MG63 (cell line): ENCODE data around the gene ANLN. TPM values are rescaled to one million over a fixed set of nuclear protein-coding genes. Genes with fewer than 3 reads are reported as not detected.

Source experiments
- DNase-seq: peaks from one replicate; pipeline ENCODE4 v3.0.0-alpha.2; 2020
- H3K27me3 ChIP-seq: fragments of 250-450 bp; sonication (Bioruptor Pico); 2 replicates; pipeline ENCODE4 v1.5.1; 2020; ENCODE audit warnings: mild to moderate bottlenecking, moderate library complexity
- H3K36me3 ChIP-seq: fragments of 250-450 bp; sonication (Bioruptor Pico); 2 replicates; pipeline ENCODE4 v1.5.1; 2020; ENCODE audit warnings: mild to moderate bottlenecking, moderate library complexity
- H3K4me3 ChIP-seq: fragments of 250-450 bp; sonication (Bioruptor Pico); 2 replicates; pipeline ENCODE4 v1.5.1; 2020; ENCODE audit warnings: mild to moderate bottlenecking, moderate library complexity
- H3K9me3 ChIP-seq: fragments of 250-450 bp; sonication (Bioruptor Pico); 2 replicates; pipeline ENCODE4 v1.5.1; 2020; ENCODE audit warnings: mild to moderate bottlenecking, moderate library complexity
- total RNA-seq: library from RNA; depleted of rRNA; stranded (reverse); fragments of >200 nt; shearing (Covaris generic); gene quantifications from 2 replicates; pipeline ENCODE4 v1.2.3, GENCODE V29; 2014; ENCODE audit warnings: low replicate concordance

The ANLN gene
- total RNA-seq, 1 experiment from 2014 or later: 108 TPM

GRCh38 chr7:36400036-36400435 lies 10.4 kb downstream of the ANLN start:
- Histone ChIP-seq H3K4me3 (no peak overlapping the region), H3K9me3 (no peaks in the 10 kb centered on the region; the same call in 1 of the 2 replicates), H3K36me3 (peaks cover 88% of the 10 kb centered on the region), H3K27me3 (no peaks in the 10 kb centered on the region)
- DNase-seq: no peak

DNA sequence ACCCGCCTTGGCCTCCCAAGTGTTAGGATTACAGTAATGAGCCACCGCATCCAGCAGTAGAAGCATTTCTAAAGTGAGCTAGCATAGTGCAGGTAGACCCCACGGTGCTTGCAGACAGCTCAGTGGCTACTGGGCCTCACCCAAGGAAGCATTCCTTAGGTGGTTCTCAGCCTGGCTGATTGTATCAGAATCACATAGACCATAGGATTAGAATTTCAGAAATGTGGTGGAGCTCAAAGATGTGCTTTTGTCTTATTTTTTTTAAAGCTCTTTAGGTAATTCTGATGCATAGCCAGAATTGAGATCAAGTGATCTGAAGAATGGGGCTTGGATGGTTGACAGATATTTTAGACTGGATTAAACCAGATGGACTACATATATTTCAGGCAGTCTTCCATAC lies 10.9 kb downstream of the ANLN start:
- H3K36me3 ChIP-seq: peaks cover 88% of the 10 kb centered on the region
- H3K4me3 ChIP-seq: no peak overlapping the region
- H3K9me3 ChIP-seq: no peaks in the 10 kb centered on the region
- no peaks in the 10 kb centered on the region for H3K27me3 ChIP-seq
- no peak for DNase-seq

DNA sequence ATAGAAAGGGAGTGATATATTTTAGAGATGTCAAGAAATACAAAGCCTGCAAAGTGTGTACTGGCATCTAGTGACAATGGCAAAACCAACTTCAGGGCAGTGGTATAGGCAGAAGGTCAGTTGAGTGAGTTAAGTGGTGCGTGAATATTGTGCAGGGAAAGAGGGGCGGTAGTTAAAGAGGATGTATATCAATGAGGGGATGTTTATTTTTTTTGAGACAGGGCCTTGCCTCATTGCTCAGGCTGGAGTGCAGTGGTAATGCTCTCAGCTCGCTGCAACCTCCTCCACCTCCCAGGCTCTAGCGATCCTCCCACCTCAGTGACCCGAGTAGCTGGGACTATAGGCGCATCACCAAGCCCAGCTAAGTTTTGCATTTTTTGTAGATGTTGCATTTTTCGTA lies 13.8 kb downstream of the ANLN start:
- no peaks in the 10 kb centered on the region for H3K9me3 ChIP-seq
- peaks cover 88% of the 10 kb centered on the region for H3K36me3 ChIP-seq
- no peaks in the 10 kb centered on the region for H3K27me3 ChIP-seq
- DNase-seq: no peak
- no peak overlapping the region for H3K4me3 ChIP-seq

GRCh38 chr7:36404639-36405408 lies 15.2 kb downstream of the ANLN start:
- no peak overlapping the region for H3K4me3 ChIP-seq
- peaks cover 88% of the 10 kb centered on the region for H3K36me3 ChIP-seq
- H3K27me3 ChIP-seq: no peaks in the 10 kb centered on the region
- H3K9me3 ChIP-seq: no peaks in the 10 kb centered on the region
- no peak for DNase-seq

DNA sequence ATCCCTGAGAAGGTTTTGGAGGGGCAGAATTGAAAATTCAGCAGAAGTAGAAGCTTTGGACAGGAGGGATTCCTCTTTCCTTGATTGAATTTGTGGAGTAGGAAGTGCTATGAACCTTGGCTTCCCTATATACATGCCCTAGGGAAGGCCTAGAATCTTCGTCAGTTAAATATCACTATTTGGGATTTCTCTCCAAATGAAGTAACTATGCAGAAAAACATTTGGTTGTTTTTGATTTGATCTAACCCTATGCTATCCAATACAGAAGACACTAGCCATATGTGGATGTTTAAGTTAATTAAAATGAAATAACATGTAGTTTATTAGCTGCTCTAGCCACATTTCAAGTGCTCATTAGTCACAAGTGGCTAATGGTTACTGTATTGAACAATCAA lies 15.7 kb downstream of the ANLN start:
- Histone ChIP-seq H3K9me3 (no peaks in the 10 kb centered on the region), H3K4me3 (no peak overlapping the region), H3K36me3 (peaks cover 86% of the 10 kb centered on the region), H3K27me3 (no peaks in the 10 kb centered on the region)
- DNase-seq: no peak

GRCh38 chr7:36406156-36406555 lies 16.5 kb downstream of the ANLN start:
- H3K4me3 ChIP-seq: no peak overlapping the region
- peaks cover 87% of the 10 kb centered on the region for H3K36me3 ChIP-seq
- H3K9me3 ChIP-seq: no peaks in the 10 kb centered on the region
- DNase-seq: no peak
- no peaks in the 10 kb centered on the region for H3K27me3 ChIP-seq

DNA sequence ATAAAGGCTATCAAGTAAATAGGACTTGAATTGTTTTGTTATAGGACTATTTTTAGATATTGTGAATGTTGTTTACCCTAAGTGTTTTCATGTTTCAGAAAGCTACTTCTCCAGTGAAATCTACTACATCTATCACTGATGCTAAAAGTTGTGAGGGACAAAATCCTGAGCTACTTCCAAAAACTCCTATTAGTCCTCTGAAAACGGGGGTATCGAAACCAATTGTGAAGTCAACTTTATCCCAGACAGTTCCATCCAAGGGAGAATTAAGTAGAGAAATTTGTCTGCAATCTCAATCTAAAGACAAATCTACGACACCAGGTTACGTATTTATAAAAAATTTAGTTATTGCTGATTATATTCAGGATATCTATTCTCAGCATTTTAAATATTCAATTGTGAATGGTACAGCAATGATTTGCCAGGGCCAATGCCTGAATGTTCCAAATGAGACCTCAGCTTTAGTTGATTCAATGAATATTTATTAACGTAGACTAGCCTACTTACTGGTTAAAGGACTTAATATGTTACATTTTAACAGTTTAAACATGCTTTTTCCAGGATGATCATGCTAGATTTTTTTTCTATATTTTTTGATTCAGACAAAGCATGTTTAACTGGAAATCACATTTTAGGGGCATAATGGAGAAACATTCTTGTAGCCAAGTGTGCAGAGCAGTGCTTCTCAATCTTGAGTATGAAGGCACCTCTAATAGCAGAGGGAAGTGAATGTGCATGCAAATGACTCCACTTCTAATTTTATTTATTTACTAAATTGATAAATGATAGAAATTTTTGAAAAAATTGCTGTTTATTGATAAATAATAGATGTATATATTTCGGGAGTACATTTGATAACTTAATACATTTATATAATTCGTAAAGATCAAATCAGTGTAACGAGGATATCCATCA lies 18.2 kb downstream of the ANLN start:
- H3K36me3 ChIP-seq: peaks cover 94% of the 10 kb centered on the region
- no peak overlapping the region for H3K4me3 ChIP-seq
- no peaks in the 10 kb centered on the region for H3K27me3 ChIP-seq
- DNase-seq: no peak
- no peaks in the 10 kb centered on the region for H3K9me3 ChIP-seq

GRCh38 chr7:36408589-36408988 lies 18.9 kb downstream of the ANLN start:
- no peaks in the 10 kb centered on the region for H3K9me3 ChIP-seq
- no peak overlapping the region for H3K4me3 ChIP-seq
- H3K36me3 ChIP-seq: peaks cover 95% of the 10 kb centered on the region
- H3K27me3 ChIP-seq: no peaks in the 10 kb centered on the region
- DNase-seq: no peak

DNA sequence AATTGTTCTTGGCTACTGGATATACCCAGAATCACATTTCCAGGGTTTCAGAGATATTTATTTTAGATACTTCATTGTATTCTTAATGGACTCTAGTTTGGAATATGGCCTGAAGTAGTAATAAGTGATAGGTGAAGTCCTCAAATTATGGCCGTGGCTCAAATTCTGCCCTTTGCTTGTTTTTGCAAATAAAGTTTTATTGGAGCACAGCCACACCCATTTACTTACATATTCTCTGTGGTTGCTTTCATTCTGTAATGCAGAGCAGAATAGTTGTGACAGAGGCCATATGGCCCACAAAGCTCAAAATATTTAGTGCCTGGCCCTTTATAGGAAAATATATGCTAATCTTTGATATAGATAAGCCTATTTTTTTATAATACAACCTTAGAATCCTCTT lies 19.5 kb downstream of the ANLN start:
- peaks cover 95% of the 10 kb centered on the region for H3K36me3 ChIP-seq
- no peak for DNase-seq
- no peaks in the 10 kb centered on the region for H3K27me3 ChIP-seq
- no peaks in the 10 kb centered on the region for H3K9me3 ChIP-seq
- no peak overlapping the region for H3K4me3 ChIP-seq

GRCh38 chr7:36415144-36415543 lies 25.5 kb downstream of the ANLN start:
- Histone ChIP-seq H3K4me3 (no peak overlapping the region), H3K9me3 (no peaks in the 10 kb centered on the region), H3K27me3 (no peaks in the 10 kb centered on the region), H3K36me3 (peaks cover 90% of the 10 kb centered on the region)
- no peak for DNase-seq

GRCh38 chr7:36416251-36416650 lies 26.6 kb downstream of the ANLN start:
- DNase-seq: no peak
- Histone ChIP-seq H3K9me3 (no peaks in the 10 kb centered on the region), H3K27me3 (no peaks in the 10 kb centered on the region), H3K36me3 (peaks cover 91% of the 10 kb centered on the region), H3K4me3 (no peak overlapping the region)

GRCh38 chr7:36420307-36420706 lies 30.6 kb downstream of the ANLN start:
- Histone ChIP-seq H3K36me3 (peaks cover 93% of the 10 kb centered on the region), H3K9me3 (no peaks in the 10 kb centered on the region)

DNA sequence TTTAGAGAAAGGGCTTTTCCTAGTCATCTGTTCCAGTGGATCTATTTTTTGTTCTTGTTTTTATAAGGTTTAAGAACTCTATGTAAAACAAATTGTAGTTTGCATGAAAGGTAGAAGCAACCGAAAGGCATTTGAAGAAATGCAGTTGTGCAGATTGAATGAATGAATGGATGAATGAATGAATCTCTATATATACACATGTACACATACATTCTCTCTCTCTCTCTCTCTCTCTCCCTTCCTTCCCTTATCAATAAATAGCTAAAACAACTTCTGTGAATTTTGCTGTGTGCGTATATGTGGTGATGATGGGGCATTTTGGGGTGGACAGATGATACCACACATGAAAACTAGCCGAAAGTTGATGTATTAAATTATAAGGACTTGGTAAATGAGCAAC lies 32.4 kb downstream of the ANLN start:
- H3K27me3 ChIP-seq: no peaks in the 10 kb centered on the region
- H3K9me3 ChIP-seq: no peaks in the 10 kb centered on the region
- H3K4me3 ChIP-seq: no peak overlapping the region
- no peak for DNase-seq
- H3K36me3 ChIP-seq: peaks cover 95% of the 10 kb centered on the region

More at GRCh38 chr7:36420307-36420706, 30.6 kb downstream of the ANLN start:
- DNase-seq: no peak
- Histone ChIP-seq H3K4me3 (no peak overlapping the region), H3K27me3 (no peaks in the 10 kb centered on the region)

GRCh38 chr7:36423633-36424032 lies 34.0 kb downstream of the ANLN start:
- Histone ChIP-seq H3K36me3 (peaks cover 100% of the 10 kb centered on the region), H3K9me3 (no peaks in the 10 kb centered on the region), H3K27me3 (no peaks in the 10 kb centered on the region), H3K4me3 (no peak overlapping the region)
- DNase-seq: no peak

DNA sequence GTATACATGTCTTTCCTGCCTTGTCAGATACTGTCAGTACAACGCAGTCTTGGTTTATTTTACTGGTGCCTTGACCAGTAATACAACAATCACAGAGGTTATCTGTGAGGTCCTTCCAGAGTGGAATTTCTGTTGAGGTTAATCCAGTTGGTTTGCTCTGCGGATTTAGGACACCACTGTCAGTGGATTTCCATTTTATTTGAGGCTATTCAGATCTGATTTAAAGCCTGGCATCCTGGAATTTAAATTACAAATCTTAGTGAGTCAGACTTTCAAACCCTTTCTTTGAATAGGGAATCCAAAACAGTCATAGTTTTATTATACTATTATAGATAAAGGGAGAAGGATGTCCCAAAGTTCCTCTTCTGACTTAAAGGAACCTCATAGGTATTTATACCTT lies 40.5 kb downstream of the ANLN start:
- Histone ChIP-seq H3K4me3 (no peak overlapping the region), H3K9me3 (no peaks in the 10 kb centered on the region), H3K36me3 (peaks cover 96% of the 10 kb centered on the region), H3K27me3 (no peaks in the 10 kb centered on the region)
- no peak for DNase-seq

DNA sequence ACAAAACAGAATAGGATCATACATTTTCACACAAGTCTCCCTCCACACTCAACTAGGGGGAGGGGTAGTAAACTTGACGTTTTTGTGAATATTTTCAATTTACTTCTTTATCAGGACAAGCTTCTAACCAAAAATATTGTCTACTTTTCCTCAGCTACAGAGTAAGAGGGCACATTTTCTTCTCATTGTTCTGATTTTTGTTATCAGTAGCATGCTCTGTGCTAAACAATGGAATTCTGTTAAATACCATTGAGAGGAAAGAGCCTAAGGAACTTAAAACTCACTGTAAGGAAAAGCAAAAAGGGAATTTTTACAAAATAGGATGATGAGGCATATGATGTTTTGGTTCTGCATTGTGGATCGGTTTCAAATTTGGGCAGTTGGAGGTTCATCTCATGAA lies 41.2 kb downstream of the ANLN start:
- no peaks in the 10 kb centered on the region for H3K9me3 ChIP-seq
- no peak overlapping the region for H3K4me3 ChIP-seq
- no peaks in the 10 kb centered on the region for H3K27me3 ChIP-seq
- no peak for DNase-seq
- H3K36me3 ChIP-seq: peaks cover 92% of the 10 kb centered on the region

DNA sequence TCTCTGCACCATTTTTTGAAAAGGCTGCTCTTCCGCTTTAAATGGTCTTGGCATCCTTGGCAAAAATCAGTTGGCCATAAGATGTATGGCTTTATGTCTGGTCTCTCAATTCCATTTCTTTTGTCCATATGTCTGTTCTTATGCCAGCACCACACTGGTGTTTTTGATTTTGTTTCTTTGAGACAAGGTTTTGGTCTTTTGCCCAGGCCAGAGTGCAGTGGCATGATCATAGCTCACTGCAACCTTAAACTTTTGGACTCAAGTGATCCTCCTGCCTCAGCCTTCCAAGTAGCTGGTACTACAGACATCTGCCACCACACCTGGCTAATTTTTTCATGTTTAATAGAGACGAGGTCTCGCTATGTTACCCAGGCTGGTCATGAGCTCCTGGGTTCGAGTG lies 48.5 kb downstream of the ANLN start:
- H3K4me3 ChIP-seq: no peak overlapping the region
- H3K27me3 ChIP-seq: no peaks in the 10 kb centered on the region
- no peak for DNase-seq
- peaks cover 85% of the 10 kb centered on the region for H3K36me3 ChIP-seq
- no peaks in the 10 kb centered on the region for H3K9me3 ChIP-seq

GRCh38 chr7:36439624-36440023 lies 50.0 kb downstream of the ANLN start:
- H3K4me3 ChIP-seq: no peak overlapping the region
- H3K36me3 ChIP-seq: peaks cover 85% of the 10 kb centered on the region
- no peaks in the 10 kb centered on the region for H3K9me3 ChIP-seq
- no peak for DNase-seq
- H3K27me3 ChIP-seq: no peaks in the 10 kb centered on the region
